HEK293 (cell line): Measurements from ENCODE around the gene SPC24.

ENCODE experiments used
- CTCF ChIP-seq: fragments of 450-650 bp; formaldehyde crosslinking; IDR thresholded peaks from 2 replicates; pipeline ENCODE4 v1.5.1; 2016; ENCODE audit warnings: missing biosample characterization, missing genetic modification characterization
- REPIN1 ChIP-seq: fragments of 450-650 bp; formaldehyde crosslinking; IDR thresholded peaks from 2 replicates; pipeline ENCODE4 v1.5.1; 2017; ENCODE audit warnings: missing biosample characterization, missing genetic modification characterization, low read depth
- SALL2 ChIP-seq: fragments of 450-650 bp; formaldehyde crosslinking; IDR thresholded peaks from 2 replicates; pipeline ENCODE4 v1.5.0; 2017; ENCODE audit warnings: missing biosample characterization, mild to moderate bottlenecking, missing genetic modification characterization, borderline replicate concordance
- ZBTB8A ChIP-seq: fragments of 450-650 bp; formaldehyde crosslinking; IDR thresholded peaks from 2 replicates; pipeline ENCODE4 v1.5.1; 2016; ENCODE audit warnings: missing biosample characterization, missing genetic modification characterization
- ZNF133 ChIP-seq: fragments of 450-650 bp; formaldehyde crosslinking; IDR thresholded peaks from 2 replicates; pipeline ENCODE4 v1.5.1; 2016; ENCODE audit warnings: missing biosample characterization, missing genetic modification characterization
- ZNF248 ChIP-seq: fragments of 450-650 bp; formaldehyde crosslinking; IDR thresholded peaks from 2 replicates; pipeline ENCODE4 v1.5.1; 2017; ENCODE audit warnings: missing biosample characterization, missing genetic modification characterization
- ZNF274 ChIP-seq, 2 experiments: fragments of 200-500 bp in 1 of 2; fragments of 450-650 bp in 1 of 2; sonication (Bioruptor generic) in 1 of 2; formaldehyde crosslinking in 1 of 2; IDR thresholded peaks; 2 replicates each; pipeline versions ENCODE4 v1.5.1 to v1.6.1; 2014 to 2016; ENCODE audit warnings: borderline replicate concordance in 1 of 2, inconsistent platforms in 1 of 2, low read length in 1 of 2, missing biosample characterization in 1 of 2, missing genetic modification characterization in 1 of 2
- ZNF366 ChIP-seq: fragments of 450-650 bp; formaldehyde crosslinking; conservative IDR thresholded peaks from 2 replicates; pipeline ENCODE4 v1.5.1; 2016; ENCODE audit warnings: missing biosample characterization, missing genetic modification characterization
- ZNF660 ChIP-seq: fragments of 450-650 bp; IDR thresholded peaks from 2 replicates; pipeline ENCODE4 v1.5.1; 2018; ENCODE audit warnings: missing biosample characterization, mild to moderate bottlenecking, missing genetic modification characterization
- TF ChIP-seq, protein P1 (sequence below): sonication (generic); formaldehyde crosslinking; IDR thresholded peaks from 2 replicates; pipeline ENCODE4 v1.8.1; 2022; ENCODE audit warnings: mild to moderate bottlenecking, moderate library complexity, missing genetic modification reagents

GRCh38 chr19:11102944-11103343 lies 52.6 kb downstream of the SPC24 start:
- TF ChIP-seq, protein P1, sequence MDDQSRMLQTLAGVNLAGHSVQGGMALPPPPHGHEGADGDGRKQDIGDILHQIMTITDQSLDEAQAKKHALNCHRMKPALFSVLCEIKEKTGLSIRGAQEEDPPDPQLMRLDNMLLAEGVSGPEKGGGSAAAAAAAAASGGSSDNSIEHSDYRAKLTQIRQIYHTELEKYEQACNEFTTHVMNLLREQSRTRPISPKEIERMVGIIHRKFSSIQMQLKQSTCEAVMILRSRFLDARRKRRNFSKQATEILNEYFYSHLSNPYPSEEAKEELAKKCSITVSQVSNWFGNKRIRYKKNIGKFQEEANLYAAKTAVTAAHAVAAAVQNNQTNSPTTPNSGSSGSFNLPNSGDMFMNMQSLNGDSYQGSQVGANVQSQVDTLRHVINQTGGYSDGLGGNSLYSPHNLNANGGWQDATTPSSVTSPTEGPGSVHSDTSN (CRISPR knock-in tag) = no peak
- TF ChIP-seq CTCF (tag by site-specific recombination) = no peak
- no peak for TF ChIP-seq ZNF133 (tag by site-specific recombination)
- TF ChIP-seq REPIN1 = no peak
- TF ChIP-seq ZNF366 = no peak
- no peak for TF ChIP-seq ZBTB8A (tag by site-specific recombination)
- TF ChIP-seq SALL2 (tag by site-specific recombination) = no peak
- no peak for TF ChIP-seq ZNF660 (tag by site-specific recombination)
- TF ChIP-seq ZNF248 (tag by site-specific recombination) = no peak
- no peak for TF ChIP-seq ZNF274 (IDR thresholded peaks at IDR 0.05; ENCODE audit: low read length)
- no peak for TF ChIP-seq ZNF274 (tag by site-specific recombination; IDR thresholded peaks at IDR 0.05; ENCODE audit: borderline replicate concordance)
